HepG2 (cell line): ENCODE results near the gene FAM174C. TPM values are rescaled to one million over a fixed set of nuclear protein-coding genes. Genes with fewer than 3 reads are reported as not detected.

ENCODE experiments used
- BCL6 ChIP-seq: IDR thresholded peaks from 2 replicates; pipeline ENCODE4 v1.6.1; 2016; ENCODE audit warnings: missing genetic modification reagents, missing compliant biosample characterization
- BRD4 ChIP-seq: sonication (generic); formaldehyde crosslinking; IDR thresholded peaks from 2 replicates; pipeline ENCODE4 v1.4.0; 2020; ENCODE audit warnings: missing genetic modification reagents
- CREB1 ChIP-seq, 2 experiments: fragments of 450-650 bp in 1 of 2; IDR thresholded peaks; 2 replicates each; pipeline ENCODE4 v1.6.1; 2016 to 2017; ENCODE audit warnings: control low read depth in 1 of 2, mild to moderate bottlenecking in 1 of 2, missing compliant biosample characterization in 1 of 2, missing genetic modification characterization in 1 of 2
- FIP1L1 ChIP-seq: fragments of 200-400 bp; formaldehyde crosslinking; IDR thresholded peaks from 2 replicates; pipeline ENCODE4 v1.6.1; 2018; ENCODE audit warnings: low read depth, mild to moderate bottlenecking, low read length, moderate library complexity, borderline replicate concordance; ENCODE audit not compliant: insufficient read depth
- FOXP1 ChIP-seq, 2 experiments: fragments of 450-650 bp in 1 of 2; IDR thresholded peaks; 2 replicates each; pipeline ENCODE4 v1.6.1; 2017 to 2018; ENCODE audit warnings: antibody characterized with exemption in 1 of 2
- RELA ChIP-seq: sonication (generic); formaldehyde crosslinking; IDR thresholded peaks from 2 replicates; pipeline ENCODE4 v1.4.0; 2020; ENCODE audit warnings: missing genetic modification reagents
- RFX5 ChIP-seq: IDR thresholded peaks from 2 replicates; pipeline ENCODE4 v1.6.1; 2011; ENCODE audit warnings: low read depth, low read length, improper control_type of control experiment
- TBX2 ChIP-seq: sonication (generic); formaldehyde crosslinking; IDR thresholded peaks from 2 replicates; pipeline ENCODE4 v1.5.0; 2020; ENCODE audit warnings: missing genetic modification reagents, mild to moderate bottlenecking, borderline replicate concordance
- WIZ ChIP-seq: sonication (generic); formaldehyde crosslinking; IDR thresholded peaks from 2 replicates; pipeline ENCODE4 v1.5.1; 2020; ENCODE audit warnings: mild to moderate bottlenecking, missing genetic modification reagents
- ZNF17 ChIP-seq: sonication (generic); formaldehyde crosslinking; IDR thresholded peaks from 2 replicates; pipeline ENCODE4 v1.5.0; 2020; ENCODE audit warnings: mild to moderate bottlenecking, missing genetic modification reagents
- ZNF350 ChIP-seq: sonication (generic); formaldehyde crosslinking; IDR thresholded peaks from 2 replicates; pipeline ENCODE4 v1.4.0; 2020; ENCODE audit warnings: mild to moderate bottlenecking, low read depth, missing genetic modification reagents, borderline replicate concordance
- ZNF557 ChIP-seq: sonication (generic); formaldehyde crosslinking; IDR thresholded peaks from 2 replicates; pipeline ENCODE4 v1.4.0; 2020; ENCODE audit warnings: missing genetic modification reagents
- ZNF709 ChIP-seq: sonication (generic); formaldehyde crosslinking; IDR thresholded peaks from 2 replicates; pipeline ENCODE4 v1.5.0; 2020; ENCODE audit warnings: mild to moderate bottlenecking, missing genetic modification reagents
- polyA plus RNA-seq, 8 experiments: library from polyadenylated mRNA; depleted of rRNA in 3 of 8; stranded (reverse) in 7 of 8; unstranded in 1 of 8; fragments of >200 nt; fragmentation: Illumina TruSeq in 4 of 8; extraction: Trizol in 4 of 8; gene quantifications; 2 replicates each; pipeline versions ENCODE4 v1.2.1 to v1.2.3, GENCODE V29; 2011 to 2016; ENCODE audit warnings: low read depth in 4 of 8, missing spikeins in 1 of 8, mixed read lengths in 1 of 8; ENCODE audit not compliant: insufficient read depth in 1 of 8
- total RNA-seq, 5 experiments: library from RNA; depleted of rRNA; stranded (reverse); fragments of >200 nt; fragmentation: Illumina TruSeq; extraction: Trizol; gene quantifications; 2 replicates each; pipeline ENCODE4 v1.2.3, GENCODE V29; 2016; ENCODE audit warnings: low read depth in 1 of 5
- TF ChIP-seq, protein P1 (sequence below): sonication (generic); formaldehyde crosslinking; IDR thresholded peaks from 2 replicates; pipeline ENCODE4 v1.4.0; 2020; ENCODE audit warnings: mild to moderate bottlenecking, low read depth, missing genetic modification reagents
- TF ChIP-seq, protein P2 (sequence below): sonication (generic); formaldehyde crosslinking; IDR thresholded peaks from 2 replicates; pipeline ENCODE4 v1.4.0; 2020; ENCODE audit warnings: missing genetic modification reagents
- TF ChIP-seq, protein P3 (sequence below): sonication (generic); formaldehyde crosslinking; conservative IDR thresholded peaks from 2 replicates; pipeline ENCODE4 v1.8.0; 2022; ENCODE audit warnings: missing genetic modification reagents
- TF ChIP-seq, protein P4 (sequence below): sonication (generic); formaldehyde crosslinking; conservative IDR thresholded peaks from 2 replicates; pipeline ENCODE4 v1.8.1; 2023; ENCODE audit warnings: missing genetic modification reagents
- TF ChIP-seq, protein P5 (sequence below), 2 experiments: fragments of 450-650 bp in 1 of 2; sonication (generic) in 1 of 2; formaldehyde crosslinking; IDR thresholded peaks; 2 replicates each; pipeline versions ENCODE4 v1.5.0 to v1.8.0; 2020 to 2022; ENCODE audit warnings: mild to moderate bottlenecking in 1 of 2, missing genetic modification reagents in 1 of 2

FAM174C gene
- total and polyA plus RNA-seq, 2 of the 13 experiments (the other 11 are each of a cell fraction or from before 2014, with no cell fraction given), result 19.5 to 31.3 TPM

DNA sequence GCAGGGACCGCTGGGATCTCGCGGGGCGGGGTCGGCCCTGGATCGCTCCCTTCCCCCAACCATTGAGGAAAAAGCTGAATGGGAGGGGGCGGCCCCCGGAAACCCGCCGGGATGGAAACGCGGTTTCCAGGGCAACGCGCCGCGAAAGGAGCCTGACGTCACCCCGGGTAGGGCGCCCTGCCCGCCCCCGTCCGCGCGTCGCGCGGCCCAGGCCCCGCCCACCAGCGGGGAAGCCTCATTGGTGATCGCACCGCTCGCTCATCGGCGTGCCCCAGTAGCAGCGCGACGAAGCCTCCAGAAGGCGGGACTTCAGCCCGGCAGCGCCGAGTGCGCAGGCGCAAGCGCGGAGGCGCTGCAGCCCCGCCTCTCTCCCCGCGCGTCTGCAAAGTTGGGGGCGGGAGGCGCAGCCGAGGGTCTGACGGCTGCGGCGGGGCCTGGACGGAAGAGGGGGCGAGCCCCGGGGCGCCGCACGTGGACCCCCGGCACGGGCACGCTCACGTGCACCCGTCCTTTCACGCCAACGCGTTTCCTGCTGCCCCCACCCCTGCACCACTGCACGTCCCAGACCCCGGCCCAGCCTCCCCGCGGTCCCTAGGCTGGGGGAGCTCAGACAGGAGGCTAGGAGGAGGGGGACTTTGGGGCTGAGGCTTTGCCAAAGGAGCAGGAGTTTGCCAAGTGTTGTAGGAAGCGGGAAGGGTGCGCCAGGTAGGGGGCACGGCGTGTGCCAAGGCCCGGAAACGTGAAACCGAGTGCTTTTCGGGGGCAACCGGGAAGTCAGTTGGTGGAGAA lies 14.4 kb upstream of the FAM174C start (continued):
- TF ChIP-seq, protein P1, sequence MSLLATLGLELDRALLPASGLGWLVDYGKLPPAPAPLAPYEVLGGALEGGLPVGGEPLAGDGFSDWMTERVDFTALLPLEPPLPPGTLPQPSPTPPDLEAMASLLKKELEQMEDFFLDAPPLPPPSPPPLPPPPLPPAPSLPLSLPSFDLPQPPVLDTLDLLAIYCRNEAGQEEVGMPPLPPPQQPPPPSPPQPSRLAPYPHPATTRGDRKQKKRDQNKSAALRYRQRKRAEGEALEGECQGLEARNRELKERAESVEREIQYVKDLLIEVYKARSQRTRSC (CRISPR knock-in tag), result no peak
- no peak for TF ChIP-seq ZNF709
- TF ChIP-seq, protein P2, sequence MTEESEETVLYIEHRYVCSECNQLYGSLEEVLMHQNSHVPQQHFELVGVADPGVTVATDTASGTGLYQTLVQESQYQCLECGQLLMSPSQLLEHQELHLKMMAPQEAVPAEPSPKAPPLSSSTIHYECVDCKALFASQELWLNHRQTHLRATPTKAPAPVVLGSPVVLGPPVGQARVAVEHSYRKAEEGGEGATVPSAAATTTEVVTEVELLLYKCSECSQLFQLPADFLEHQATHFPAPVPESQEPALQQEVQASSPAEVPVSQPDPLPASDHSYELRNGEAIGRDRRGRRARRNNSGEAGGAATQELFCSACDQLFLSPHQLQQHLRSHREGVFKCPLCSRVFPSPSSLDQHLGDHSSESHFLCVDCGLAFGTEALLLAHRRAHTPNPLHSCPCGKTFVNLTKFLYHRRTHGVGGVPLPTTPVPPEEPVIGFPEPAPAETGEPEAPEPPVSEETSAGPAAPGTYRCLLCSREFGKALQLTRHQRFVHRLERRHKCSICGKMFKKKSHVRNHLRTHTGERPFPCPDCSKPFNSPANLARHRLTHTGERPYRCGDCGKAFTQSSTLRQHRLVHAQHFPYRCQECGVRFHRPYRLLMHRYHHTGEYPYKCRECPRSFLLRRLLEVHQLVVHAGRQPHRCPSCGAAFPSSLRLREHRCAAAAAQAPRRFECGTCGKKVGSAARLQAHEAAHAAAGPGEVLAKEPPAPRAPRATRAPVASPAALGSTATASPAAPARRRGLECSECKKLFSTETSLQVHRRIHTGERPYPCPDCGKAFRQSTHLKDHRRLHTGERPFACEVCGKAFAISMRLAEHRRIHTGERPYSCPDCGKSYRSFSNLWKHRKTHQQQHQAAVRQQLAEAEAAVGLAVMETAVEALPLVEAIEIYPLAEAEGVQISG, result peak; percentile 29; the same call in 1 of the 2 replicates
- peak; percentile 48; the same call in 1 of the 2 replicates for TF ChIP-seq BRD4 (CRISPR knock-in tag)
- no peak for TF ChIP-seq ZNF350 (CRISPR knock-in tag)
- TF ChIP-seq RFX5, result 0 out of 2 replicates have a peak, but pooled peaks have one; percentile 20
- no peak for TF ChIP-seq FIP1L1
- TF ChIP-seq FOXP1 (IDR thresholded peaks at IDR 0.05), result no peak
- 0 out of 2 replicates have a peak, but pooled peaks have one; percentile 2 for TF ChIP-seq FOXP1 (CRISPR knock-in tag; IDR thresholded peaks at IDR 0.05)
- TF ChIP-seq WIZ, result no peak
- TF ChIP-seq, protein P3, sequence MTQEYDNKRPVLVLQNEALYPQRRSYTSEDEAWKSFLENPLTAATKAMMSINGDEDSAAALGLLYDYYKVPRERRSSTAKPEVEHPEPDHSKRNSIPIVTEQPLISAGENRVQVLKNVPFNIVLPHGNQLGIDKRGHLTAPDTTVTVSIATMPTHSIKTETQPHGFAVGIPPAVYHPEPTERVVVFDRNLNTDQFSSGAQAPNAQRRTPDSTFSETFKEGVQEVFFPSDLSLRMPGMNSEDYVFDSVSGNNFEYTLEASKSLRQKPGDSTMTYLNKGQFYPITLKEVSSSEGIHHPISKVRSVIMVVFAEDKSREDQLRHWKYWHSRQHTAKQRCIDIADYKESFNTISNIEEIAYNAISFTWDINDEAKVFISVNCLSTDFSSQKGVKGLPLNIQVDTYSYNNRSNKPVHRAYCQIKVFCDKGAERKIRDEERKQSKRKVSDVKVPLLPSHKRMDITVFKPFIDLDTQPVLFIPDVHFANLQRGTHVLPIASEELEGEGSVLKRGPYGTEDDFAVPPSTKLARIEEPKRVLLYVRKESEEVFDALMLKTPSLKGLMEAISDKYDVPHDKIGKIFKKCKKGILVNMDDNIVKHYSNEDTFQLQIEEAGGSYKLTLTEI (CRISPR knock-in tag), result no peak
- peak; percentile 94 for TF ChIP-seq CREB1 (IDR thresholded peaks at IDR 0.05)
- peak; percentile 30; the same call in 1 of the 2 replicates for TF ChIP-seq CREB1 (CRISPR knock-in tag; IDR thresholded peaks at IDR 0.05)
- TF ChIP-seq, protein P4, sequence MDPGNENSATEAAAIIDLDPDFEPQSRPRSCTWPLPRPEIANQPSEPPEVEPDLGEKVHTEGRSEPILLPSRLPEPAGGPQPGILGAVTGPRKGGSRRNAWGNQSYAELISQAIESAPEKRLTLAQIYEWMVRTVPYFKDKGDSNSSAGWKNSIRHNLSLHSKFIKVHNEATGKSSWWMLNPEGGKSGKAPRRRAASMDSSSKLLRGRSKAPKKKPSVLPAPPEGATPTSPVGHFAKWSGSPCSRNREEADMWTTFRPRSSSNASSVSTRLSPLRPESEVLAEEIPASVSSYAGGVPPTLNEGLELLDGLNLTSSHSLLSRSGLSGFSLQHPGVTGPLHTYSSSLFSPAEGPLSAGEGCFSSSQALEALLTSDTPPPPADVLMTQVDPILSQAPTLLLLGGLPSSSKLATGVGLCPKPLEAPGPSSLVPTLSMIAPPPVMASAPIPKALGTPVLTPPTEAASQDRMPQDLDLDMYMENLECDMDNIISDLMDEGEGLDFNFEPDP (CRISPR knock-in tag), result no peak
- no peak for TF ChIP-seq ZNF17 (CRISPR knock-in tag)
- no peak for TF ChIP-seq RELA (CRISPR knock-in tag)
- TF ChIP-seq, protein P5, sequence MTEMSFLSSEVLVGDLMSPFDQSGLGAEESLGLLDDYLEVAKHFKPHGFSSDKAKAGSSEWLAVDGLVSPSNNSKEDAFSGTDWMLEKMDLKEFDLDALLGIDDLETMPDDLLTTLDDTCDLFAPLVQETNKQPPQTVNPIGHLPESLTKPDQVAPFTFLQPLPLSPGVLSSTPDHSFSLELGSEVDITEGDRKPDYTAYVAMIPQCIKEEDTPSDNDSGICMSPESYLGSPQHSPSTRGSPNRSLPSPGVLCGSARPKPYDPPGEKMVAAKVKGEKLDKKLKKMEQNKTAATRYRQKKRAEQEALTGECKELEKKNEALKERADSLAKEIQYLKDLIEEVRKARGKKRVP (CRISPR knock-in tag; IDR thresholded peaks at IDR 0.05), result peak in 1 of 2 experiments; percentile 38; a peak in 1 of 4 replicates
- TF ChIP-seq ZNF557, result no peak
- no peak for TF ChIP-seq BCL6 (CRISPR knock-in tag)
- TF ChIP-seq TBX2, result peak; percentile 64; the same call in 1 of the 2 replicates
